H9 (cell line): ENCODE measurements around the gene TAF10. TPM values are rescaled to one million over a fixed set of nuclear protein-coding genes. Genes with fewer than 3 reads are reported as not detected.

Source experiments
- DNase-seq: peaks from one replicate; pipeline ENCODE4 v3.0.0-alpha.2; 2017
- H2AFZ ChIP-seq: one replicate; pipeline ENCODE4 v1.6.1; 2013; ENCODE audit warnings: mild to moderate bottlenecking, low read length, control low read depth, moderate library complexity
- H2AK5ac ChIP-seq: 2 replicates; pipeline ENCODE4 v1.6.1; 2013; ENCODE audit warnings: low read length, control low read depth, mixed read lengths; ENCODE audit not compliant: insufficient read length
- H2BK120ac ChIP-seq: one replicate; pipeline ENCODE4 v1.6.1; 2013; ENCODE audit warnings: low read depth, mild to moderate bottlenecking, low read length, control low read depth, inconsistent platforms; ENCODE audit not compliant: poor library complexity, severe bottlenecking
- H2BK12ac ChIP-seq: 2 replicates; pipeline ENCODE4 v1.6.1; 2013; ENCODE audit warnings: low read length, control low read depth, mixed read lengths, low read depth; ENCODE audit not compliant: insufficient read length
- H2BK15ac ChIP-seq: 2 replicates; pipeline ENCODE4 v1.6.1; 2013; ENCODE audit warnings: low read depth, low read length, control low read depth
- H2BK20ac ChIP-seq: one replicate; pipeline ENCODE4 v1.6.1; 2013; ENCODE audit warnings: low read depth, mild to moderate bottlenecking, low read length, control low read depth, inconsistent platforms; ENCODE audit not compliant: poor library complexity, severe bottlenecking
- H2BK5ac ChIP-seq: 2 replicates; pipeline ENCODE4 v1.6.1; 2013; ENCODE audit warnings: low read length, control low read depth, mixed read lengths; ENCODE audit not compliant: insufficient read length
- H3K14ac ChIP-seq: 2 replicates; pipeline ENCODE4 v1.6.1; 2013; ENCODE audit warnings: low read length, control low read depth; ENCODE audit not compliant: insufficient read depth
- H3K18ac ChIP-seq: 2 replicates; pipeline ENCODE4 v1.6.1; 2013; ENCODE audit warnings: low read depth, mild to moderate bottlenecking, mixed read lengths, low read length, control low read depth; ENCODE audit not compliant: insufficient read length
- H3K23ac ChIP-seq: 2 replicates; pipeline ENCODE4 v1.6.1; 2013; ENCODE audit warnings: low read length, control low read depth, mixed read lengths, low read depth; ENCODE audit not compliant: insufficient read length
- H3K23me2 ChIP-seq: 2 replicates; pipeline ENCODE4 v1.6.1; 2013; ENCODE audit warnings: low read depth, mild to moderate bottlenecking, mixed read lengths, low read length, control low read depth; ENCODE audit not compliant: insufficient read length, poor library complexity, severe bottlenecking
- H3K27ac ChIP-seq: 2 replicates; pipeline ENCODE4 v1.5.1; 2013; ENCODE audit warnings: low read length, control low read depth, mixed read lengths, low read depth; ENCODE audit not compliant: insufficient read length
- H3K27me3 ChIP-seq: 2 replicates; pipeline ENCODE4 v1.6.1; 2013; ENCODE audit warnings: low read length, control low read depth, inconsistent platforms; ENCODE audit not compliant: insufficient read depth
- H3K4ac ChIP-seq: 2 replicates; pipeline ENCODE4 v1.6.1; 2013; ENCODE audit warnings: low read depth, mild to moderate bottlenecking, control low read depth, inconsistent platforms, low read length, moderate library complexity
- H3K4me1 ChIP-seq: 2 replicates; pipeline ENCODE4 v1.6.1; 2013; ENCODE audit warnings: low read length, control low read depth, inconsistent platforms; ENCODE audit not compliant: insufficient read depth
- H3K4me2 ChIP-seq: 2 replicates; pipeline ENCODE4 v1.6.1; 2013; ENCODE audit warnings: low read length, control low read depth, mixed read lengths; ENCODE audit not compliant: insufficient read length, insufficient read depth
- H3K56ac ChIP-seq: 2 replicates; pipeline ENCODE4 v1.6.1; 2013; ENCODE audit warnings: low read depth, mild to moderate bottlenecking, mixed read lengths, low read length, control low read depth; ENCODE audit not compliant: insufficient read length
- H3K79me1 ChIP-seq: 2 replicates; pipeline ENCODE4 v1.6.1; 2013; ENCODE audit warnings: low read depth, mild to moderate bottlenecking, moderate library complexity, low read length, control low read depth, inconsistent platforms; ENCODE audit not compliant: insufficient read depth, poor library complexity, severe bottlenecking
- H3K79me2 ChIP-seq: 2 replicates; pipeline ENCODE4 v1.6.1; 2013; ENCODE audit warnings: low read length, control low read depth, inconsistent platforms; ENCODE audit not compliant: insufficient read depth
- H3K9ac ChIP-seq: 2 replicates; pipeline ENCODE4 v1.6.1; 2013; ENCODE audit warnings: low read length, control low read depth, mixed read lengths; ENCODE audit not compliant: insufficient read length; ENCODE audit errors: extremely low read depth
- H3K9me3 ChIP-seq: one replicate; pipeline ENCODE4 v1.6.1; 2013; ENCODE audit warnings: low read depth, low read length, inconsistent platforms; ENCODE audit not compliant: control insufficient read depth
- H3T11ph ChIP-seq: one replicate; pipeline ENCODE4 v1.6.1; 2013; ENCODE audit warnings: mild to moderate bottlenecking, low read length, control low read depth, inconsistent platforms
- H4K20me1 ChIP-seq: one replicate; pipeline ENCODE4 v1.6.1; 2013; ENCODE audit not compliant: control insufficient read depth, insufficient read length, insufficient read depth
- H4K5ac ChIP-seq: 2 replicates; pipeline ENCODE4 v1.6.1; 2013; ENCODE audit warnings: low read depth, mild to moderate bottlenecking, mixed read lengths, low read length, control low read depth; ENCODE audit not compliant: insufficient read length
- H4K8ac ChIP-seq: replicated peaks from 2 replicates; pipeline ENCODE4 v1.6.1; 2013; ENCODE audit warnings: low read length, control low read depth, mixed read lengths, low read depth; ENCODE audit not compliant: insufficient read length
- H4K91ac ChIP-seq: 2 replicates; pipeline ENCODE4 v1.6.1; 2013; ENCODE audit warnings: low read depth, mild to moderate bottlenecking, moderate library complexity, mixed read lengths, low read length, control low read depth; ENCODE audit not compliant: insufficient read length
- H3K27ac Mint-ChIP-seq, 3 experiments: 2 replicates in 2 of 3; 3 replicates in 1 of 3; pipeline ENCODE4 v1.8.0; 2020 to 2021; ENCODE audit warnings: mixed read lengths in 3 of 3, mild to moderate bottlenecking in 1 of 3, moderate library complexity in 1 of 3
- H3K27me3 Mint-ChIP-seq: 2 replicates; pipeline ENCODE4 v1.8.0; 2021; ENCODE audit warnings: low read depth, mild to moderate bottlenecking, moderate library complexity, mixed read lengths
- H3K36me3 Mint-ChIP-seq, 3 experiments: 2 replicates in 2 of 3; 3 replicates in 1 of 3; pipeline ENCODE4 v1.8.0; 2020 to 2021; ENCODE audit warnings: low read depth in 3 of 3, mixed read lengths in 3 of 3; ENCODE audit not compliant: insufficient read depth in 1 of 3
- H3K4me1 Mint-ChIP-seq, 2 experiments: 2 replicates each; pipeline ENCODE4 v1.8.0; 2020; ENCODE audit warnings: mixed read lengths in 2 of 2
- H3K4me3 Mint-ChIP-seq, 2 experiments: 2 replicates in 1 of 2; 3 replicates in 1 of 2; pipeline ENCODE4 v1.8.0; 2020 to 2021; ENCODE audit warnings: mild to moderate bottlenecking in 2 of 2, mixed read lengths in 2 of 2, moderate library complexity in 1 of 2
- H3K9me3 Mint-ChIP-seq, 2 experiments: 2 replicates in 1 of 2; 3 replicates in 1 of 2; pipeline ENCODE4 v1.8.0; 2020; ENCODE audit warnings: mild to moderate bottlenecking in 2 of 2, mixed read lengths in 2 of 2, moderate library complexity in 1 of 2
- WGBS: extraction: QIAGEN DNeasy Blood & Tissue Kit; methylation state at CpG from one replicate; pipeline ENCODE4 v1.1.7; 2013; ENCODE audit warnings: missing lambda C conversion rate, low lambda C conversion rate, mixed read lengths; ENCODE audit not compliant: insufficient read length; ENCODE audit errors: extremely low coverage; 5-methylcytosine and 5-hydroxymethylcytosine counted together
- total RNA-seq: library from RNA; stranded (reverse); gene quantifications from 2 replicates; pipeline ENCODE4 v1.2.1, GENCODE V29; 2021
- TF ChIP-seq, protein P1 (sequence below): fragments of 200-600 bp; sonication (generic); conservative IDR thresholded peaks from 3 replicates; pipeline ENCODE4 v1.8.0; 2021; ENCODE audit warnings: antibody characterized with exemption, mild to moderate bottlenecking

Gene TAF10
- total RNA-seq, 1 experiment from 2014 or later: 198 TPM

DNA sequence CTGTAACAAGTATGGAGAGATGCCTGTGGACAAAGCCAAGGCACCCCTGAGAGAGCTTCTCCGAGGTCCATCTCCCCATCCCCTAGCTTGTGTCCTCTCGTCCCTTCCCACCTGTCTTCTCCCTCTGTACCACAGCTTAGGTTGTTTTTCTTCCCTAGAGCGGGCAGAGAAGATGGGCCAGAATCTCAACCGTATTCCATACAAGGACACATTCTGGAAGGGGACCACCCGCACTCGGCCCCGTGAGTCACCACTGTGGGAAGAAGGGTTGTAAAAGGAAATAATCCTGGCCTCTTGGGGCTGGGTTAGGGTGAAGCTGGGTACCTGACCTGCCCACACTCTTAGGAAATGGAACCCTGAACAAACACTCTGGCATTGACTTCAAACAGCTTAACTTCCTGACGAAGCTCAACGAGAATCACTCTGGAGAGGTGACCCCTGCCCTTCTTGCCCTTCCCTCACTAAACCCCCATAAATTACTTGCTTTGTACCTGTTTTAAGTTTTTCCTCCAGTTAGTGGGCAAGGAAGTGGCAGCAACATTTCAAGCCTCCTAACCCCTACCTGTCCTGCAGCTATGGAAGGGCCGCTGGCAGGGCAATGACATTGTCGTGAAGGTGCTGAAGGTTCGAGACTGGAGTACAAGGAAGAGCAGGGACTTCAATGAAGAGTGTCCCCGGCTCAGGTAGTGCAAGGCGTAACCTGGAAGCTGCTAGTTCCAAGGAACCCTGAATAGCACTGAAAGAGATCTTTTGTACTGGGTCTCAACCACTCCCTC is 3.1 kb downstream of the TAF10 start:
- Mint-ChIP-seq H3K27me3 (no peaks in the 10 kb centered on the region; the same call in 1 of the 2 replicates), H3K9me3 (no peaks in the 10 kb centered on the region), H3K36me3 (peaks cover 32 to 51% (median 46%) of the 10 kb centered on the region in 3 experiments; a peak in 6 of 7 replicates), H3K4me1 (peaks cover 24% of the 10 kb centered on the region in 2 experiments), H3K27ac (peak overlapping the region in 2 of 3 experiments; percentile 22 to 65; a peak in 2 of 7 replicates), H3K4me3 (peak overlapping the region in 1 of 2 experiments; percentile 31; a peak in 2 of 5 replicates)
- TF ChIP-seq, protein P1, sequence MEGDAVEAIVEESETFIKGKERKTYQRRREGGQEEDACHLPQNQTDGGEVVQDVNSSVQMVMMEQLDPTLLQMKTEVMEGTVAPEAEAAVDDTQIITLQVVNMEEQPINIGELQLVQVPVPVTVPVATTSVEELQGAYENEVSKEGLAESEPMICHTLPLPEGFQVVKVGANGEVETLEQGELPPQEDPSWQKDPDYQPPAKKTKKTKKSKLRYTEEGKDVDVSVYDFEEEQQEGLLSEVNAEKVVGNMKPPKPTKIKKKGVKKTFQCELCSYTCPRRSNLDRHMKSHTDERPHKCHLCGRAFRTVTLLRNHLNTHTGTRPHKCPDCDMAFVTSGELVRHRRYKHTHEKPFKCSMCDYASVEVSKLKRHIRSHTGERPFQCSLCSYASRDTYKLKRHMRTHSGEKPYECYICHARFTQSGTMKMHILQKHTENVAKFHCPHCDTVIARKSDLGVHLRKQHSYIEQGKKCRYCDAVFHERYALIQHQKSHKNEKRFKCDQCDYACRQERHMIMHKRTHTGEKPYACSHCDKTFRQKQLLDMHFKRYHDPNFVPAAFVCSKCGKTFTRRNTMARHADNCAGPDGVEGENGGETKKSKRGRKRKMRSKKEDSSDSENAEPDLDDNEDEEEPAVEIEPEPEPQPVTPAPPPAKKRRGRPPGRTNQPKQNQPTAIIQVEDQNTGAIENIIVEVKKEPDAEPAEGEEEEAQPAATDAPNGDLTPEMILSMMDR: no peak
- Histone ChIP-seq H3K79me2 (no peaks in the 10 kb centered on the region), H2BK15ac (no peak overlapping the region), H3T11ph (no peak overlapping the region), H3K56ac (no peak overlapping the region), H3K27me3 (no peaks in the 10 kb centered on the region), H4K5ac (no peak overlapping the region), H2AK5ac (no peak overlapping the region), H3K9ac (no peak overlapping the region), H3K14ac (no peak overlapping the region), H3K4me1 (no peaks in the 10 kb centered on the region; the same call in 1 of the 2 replicates), H2AFZ (no peak overlapping the region), H3K23ac (no peak overlapping the region), H3K79me1 (no peaks in the 10 kb centered on the region), H4K8ac (no peak overlapping the region), H3K27ac (no peak overlapping the region), H2BK120ac (no peak overlapping the region), H4K91ac (no peak overlapping the region), H2BK20ac (no peak overlapping the region), H4K20me1 (no peaks in the 10 kb centered on the region), H3K4ac (no peak overlapping the region), H3K18ac (no peak overlapping the region), H3K4me2 (no peak overlapping the region), H2BK12ac (no peak overlapping the region), H2BK5ac (no peak overlapping the region), H3K9me3 (no peaks in the 10 kb centered on the region), H3K23me2 (peaks cover 19% of the 10 kb centered on the region)
- peak; percentile 20 for DNase-seq
- WGBS: no CpG with 5 or more reads among the region's 14 CpGs
